SK-N-SH (cell line): ENCODE measurements around the gene HIF1A. TPM values are rescaled to one million over a fixed set of nuclear protein-coding genes. Genes with fewer than 3 reads are reported as not detected.

ENCODE experiments used
- CTCF ChIA-PET: fragments of 300-600, 350-600 bp; formaldehyde crosslinking; extraction: SDS; loops from one replicate; lab custom pipeline; 2021; lab: Yijun Ruan, JAX
- POLR2A ChIA-PET: fragments of 350-600 bp; sonication (Branson Sonifier 250); formaldehyde crosslinking; extraction: SDS; loops from one replicate; lab custom pipeline; 2020; ENCODE audit warnings: antibody characterized with exemption, inconsistent platforms; lab: Yijun Ruan, JAX
- DNase-seq: peaks from one replicate; pipeline ENCODE4 v3.0.0; 2012
- H2AFZ ChIP-seq: fragments of 200-600 bp; sonication (generic); 2 replicates; pipeline ENCODE4 v1.8.1; 2016; ENCODE audit warnings: antibody characterized with exemption, mild to moderate bottlenecking, low read depth
- H3F3A ChIP-seq: fragments of 200-600 bp; sonication (generic); replicated peaks from 2 replicates; pipeline ENCODE3; 2016; ENCODE audit warnings: antibody characterized with exemption, mild to moderate bottlenecking; ENCODE audit not compliant: insufficient read depth
- H3K27ac ChIP-seq, 2 experiments: fragments of 200-500 bp in 1 of 2; fragments of 200-600 bp in 1 of 2; sonication (Bioruptor generic) in 1 of 2; sonication (generic), shearing (Covaris generic) in 1 of 2; 2 replicates each; pipeline versions ENCODE4 v1.5.1 to v1.6.1; 2014 to 2016; ENCODE audit warnings: low read depth in 2 of 2, inconsistent platforms in 1 of 2, low read length in 1 of 2, mild to moderate bottlenecking in 1 of 2, mixed read lengths in 1 of 2
- H3K27me3 ChIP-seq: fragments of 200-600 bp; sonication (generic), shearing (Covaris generic); 2 replicates; pipeline ENCODE4 v1.6.1; 2016; ENCODE audit warnings: mixed run types; ENCODE audit not compliant: insufficient read depth
- H3K36me3 ChIP-seq, 2 experiments: fragments of 200-500 bp in 1 of 2; fragments of 200-600 bp in 1 of 2; sonication (Bioruptor generic) in 1 of 2; sonication (generic) in 1 of 2; replicated peaks in 1 of 2; 2 replicates each; pipeline versions ENCODE3 to v1.5.1; 2014 to 2016; ENCODE audit warnings: low read length in 1 of 2, mild to moderate bottlenecking in 1 of 2; ENCODE audit not compliant: insufficient read depth in 2 of 2, control insufficient read depth in 1 of 2
- H3K4me1 ChIP-seq, 2 experiments: fragments of 200-500 bp in 1 of 2; fragments of 200-600 bp in 1 of 2; sonication (Bioruptor generic) in 1 of 2; sonication (generic), shearing (Covaris generic) in 1 of 2; 2 replicates each; pipeline versions ENCODE4 v1.5.1 to v1.6.1; 2014 to 2016; ENCODE audit warnings: low read depth in 1 of 2, low read length in 1 of 2, mixed run types in 1 of 2; ENCODE audit not compliant: insufficient read depth in 2 of 2, control insufficient read depth in 1 of 2
- H3K4me2 ChIP-seq: fragments of 200-600 bp; sonication (generic), shearing (Covaris generic); 2 replicates; pipeline ENCODE4 v1.6.1; 2017; ENCODE audit warnings: mixed run types
- H3K4me3 ChIP-seq, 2 experiments: fragments of 200-500 bp in 1 of 2; fragments of 200-600 bp in 1 of 2; sonication (Bioruptor generic) in 1 of 2; sonication (generic), shearing (Covaris generic) in 1 of 2; 2 replicates each; pipeline versions ENCODE4 v1.5.1 to v1.8.1; 2014 to 2016; ENCODE audit warnings: low read depth in 2 of 2, inconsistent platforms in 1 of 2, low read length in 1 of 2, mild to moderate bottlenecking in 1 of 2, mixed read lengths in 1 of 2, moderate library complexity in 1 of 2
- H3K79me2 ChIP-seq: fragments of 200-600 bp; sonication (generic); 2 replicates; pipeline ENCODE4 v1.8.1; 2017; ENCODE audit warnings: mild to moderate bottlenecking; ENCODE audit not compliant: insufficient read depth
- H3K9ac ChIP-seq: fragments of 200-600 bp; sonication (generic); 2 replicates; pipeline ENCODE4 v1.6.1; 2017; ENCODE audit warnings: mixed run types
- H3K9me2 ChIP-seq: fragments of 200-600 bp; sonication (generic); 2 replicates; pipeline ENCODE4 v1.6.1; 2017; ENCODE audit warnings: mixed run types
- H3K9me3 ChIP-seq: fragments of 200-600 bp; sonication (generic); 2 replicates; pipeline ENCODE4 v1.6.1; 2017; ENCODE audit warnings: mixed run types, mild to moderate bottlenecking, moderate library complexity
- H4K20me1 ChIP-seq: fragments of 200-600 bp; sonication (generic); 2 replicates; pipeline ENCODE4 v1.6.1; 2017; ENCODE audit warnings: mild to moderate bottlenecking, mixed run types; ENCODE audit not compliant: insufficient read depth
- FOSL2 ChIP-seq: IDR thresholded peaks from 2 replicates; pipeline ENCODE4 v1.4.0; 2012; ENCODE audit warnings: low read depth, mild to moderate bottlenecking, moderate library complexity, borderline replicate concordance
- GATA2 ChIP-seq: sonication (generic); formaldehyde crosslinking; IDR thresholded peaks from 2 replicates; pipeline ENCODE4 v1.5.0; 2020; ENCODE audit warnings: mild to moderate bottlenecking, missing genetic modification reagents
- JUND ChIP-seq: IDR thresholded peaks from 2 replicates; pipeline ENCODE4 v1.4.0; 2012
- NFIC ChIP-seq: IDR thresholded peaks from 2 replicates; pipeline ENCODE4 v1.4.0; 2012; ENCODE audit warnings: borderline replicate concordance
- NRF1 ChIP-seq: IDR thresholded peaks from 2 replicates; pipeline ENCODE4 v1.6.1; 2012; ENCODE audit warnings: low read depth, mild to moderate bottlenecking, low read length
- RCOR1 ChIP-seq: fragments of 150-350 bp; IDR thresholded peaks from 2 replicates; pipeline ENCODE4 v1.6.1; 2017; ENCODE audit warnings: antibody characterized with exemption, low read length
- RXRA ChIP-seq: IDR thresholded peaks from 2 replicates; pipeline ENCODE4 v1.4.0; 2012; ENCODE audit warnings: low read depth, mild to moderate bottlenecking, borderline replicate concordance
- SIN3A ChIP-seq: IDR thresholded peaks from 2 replicates; pipeline ENCODE4 v1.6.1; 2012; ENCODE audit warnings: low read depth, mild to moderate bottlenecking, low read length, moderate library complexity, borderline replicate concordance
- TCF12 ChIP-seq: IDR thresholded peaks from 2 replicates; pipeline ENCODE4 v1.4.0; 2012
- TEAD4 ChIP-seq: IDR thresholded peaks from 2 replicates; pipeline ENCODE4 v1.4.0; 2012; ENCODE audit warnings: mild to moderate bottlenecking, borderline replicate concordance; ENCODE audit not compliant: insufficient read depth
- WGBS: methylation state at CpG from one replicate; pipeline ENCODE4 v1.1.6; 2017; ENCODE audit warnings: low lambda C conversion rate; 5-methylcytosine and 5-hydroxymethylcytosine counted together
- polyA plus RNA-seq, 3 experiments: library from polyadenylated mRNA; depleted of rRNA; stranded (reverse); fragments of >200 nt; gene quantifications; 2 replicates each; pipeline ENCODE4 v1.2.3, GENCODE V29; 2012
- TF ChIP-seq, protein P1 (sequence below): IDR thresholded peaks from 2 replicates; pipeline ENCODE4 v1.6.1; 2012; ENCODE audit warnings: mild to moderate bottlenecking, low read depth, low read length, moderate library complexity
- TF ChIP-seq, protein P2 (sequence below): IDR thresholded peaks from 2 replicates; pipeline ENCODE4 v1.4.0; 2012; ENCODE audit warnings: low read depth, borderline replicate concordance
- TF ChIP-seq, protein P3 (sequence below): fragments of 150-350 bp; IDR thresholded peaks from 2 replicates; pipeline ENCODE4 v1.6.1; 2017; ENCODE audit warnings: antibody characterized with exemption, low read length, low read depth, borderline replicate concordance

HIF1A gene
- polyA plus RNA-seq, 1 of the 3 experiments (the other 2 are of a cell fraction): 20.8 TPM

DNA sequence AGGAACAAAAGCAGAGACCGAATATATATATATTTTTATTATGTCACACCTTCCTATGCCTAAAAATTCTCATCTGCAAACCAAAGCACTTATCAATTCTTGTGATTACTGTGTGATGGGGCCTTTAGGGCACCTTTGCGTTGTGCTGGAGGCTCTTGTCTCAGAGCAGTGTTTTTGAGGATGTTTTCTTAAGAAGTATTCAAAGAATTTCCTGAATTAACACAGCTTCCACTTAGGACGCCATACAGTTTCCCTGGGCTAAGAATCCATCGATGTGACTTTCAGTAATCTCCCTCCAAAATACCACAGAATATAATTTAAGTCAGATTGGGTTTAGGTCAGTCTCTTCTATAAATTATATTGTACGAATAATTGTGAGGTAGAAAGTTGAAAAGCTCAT is 22.0 kb upstream of the HIF1A start:
- TF ChIP-seq, protein P1, sequence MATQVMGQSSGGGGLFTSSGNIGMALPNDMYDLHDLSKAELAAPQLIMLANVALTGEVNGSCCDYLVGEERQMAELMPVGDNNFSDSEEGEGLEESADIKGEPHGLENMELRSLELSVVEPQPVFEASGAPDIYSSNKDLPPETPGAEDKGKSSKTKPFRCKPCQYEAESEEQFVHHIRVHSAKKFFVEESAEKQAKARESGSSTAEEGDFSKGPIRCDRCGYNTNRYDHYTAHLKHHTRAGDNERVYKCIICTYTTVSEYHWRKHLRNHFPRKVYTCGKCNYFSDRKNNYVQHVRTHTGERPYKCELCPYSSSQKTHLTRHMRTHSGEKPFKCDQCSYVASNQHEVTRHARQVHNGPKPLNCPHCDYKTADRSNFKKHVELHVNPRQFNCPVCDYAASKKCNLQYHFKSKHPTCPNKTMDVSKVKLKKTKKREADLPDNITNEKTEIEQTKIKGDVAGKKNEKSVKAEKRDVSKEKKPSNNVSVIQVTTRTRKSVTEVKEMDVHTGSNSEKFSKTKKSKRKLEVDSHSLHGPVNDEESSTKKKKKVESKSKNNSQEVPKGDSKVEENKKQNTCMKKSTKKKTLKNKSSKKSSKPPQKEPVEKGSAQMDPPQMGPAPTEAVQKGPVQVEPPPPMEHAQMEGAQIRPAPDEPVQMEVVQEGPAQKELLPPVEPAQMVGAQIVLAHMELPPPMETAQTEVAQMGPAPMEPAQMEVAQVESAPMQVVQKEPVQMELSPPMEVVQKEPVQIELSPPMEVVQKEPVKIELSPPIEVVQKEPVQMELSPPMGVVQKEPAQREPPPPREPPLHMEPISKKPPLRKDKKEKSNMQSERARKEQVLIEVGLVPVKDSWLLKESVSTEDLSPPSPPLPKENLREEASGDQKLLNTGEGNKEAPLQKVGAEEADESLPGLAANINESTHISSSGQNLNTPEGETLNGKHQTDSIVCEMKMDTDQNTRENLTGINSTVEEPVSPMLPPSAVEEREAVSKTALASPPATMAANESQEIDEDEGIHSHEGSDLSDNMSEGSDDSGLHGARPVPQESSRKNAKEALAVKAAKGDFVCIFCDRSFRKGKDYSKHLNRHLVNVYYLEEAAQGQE: no peak
- no peak for TF ChIP-seq TEAD4
- TF ChIP-seq SIN3A: no peak
- TF ChIP-seq, protein P2, sequence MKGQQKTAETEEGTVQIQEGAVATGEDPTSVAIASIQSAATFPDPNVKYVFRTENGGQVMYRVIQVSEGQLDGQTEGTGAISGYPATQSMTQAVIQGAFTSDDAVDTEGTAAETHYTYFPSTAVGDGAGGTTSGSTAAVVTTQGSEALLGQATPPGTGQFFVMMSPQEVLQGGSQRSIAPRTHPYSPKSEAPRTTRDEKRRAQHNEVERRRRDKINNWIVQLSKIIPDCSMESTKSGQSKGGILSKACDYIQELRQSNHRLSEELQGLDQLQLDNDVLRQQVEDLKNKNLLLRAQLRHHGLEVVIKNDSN: no peak
- no peak for TF ChIP-seq TCF12
- Histone ChIP-seq H3K9me3 (no peaks in the 10 kb centered on the region), H3K4me3 (no peak overlapping the region), H3K36me3 (no peaks in the 10 kb centered on the region), H3F3A (no peaks in the 10 kb centered on the region), H2AFZ (no peak overlapping the region), H3K9ac (no peak overlapping the region), H3K4me1 (no peaks in the 10 kb centered on the region), H3K79me2 (no peaks in the 10 kb centered on the region), H3K9me2 (no peaks in the 10 kb centered on the region), H3K27ac (no peak overlapping the region), H4K20me1 (no peaks in the 10 kb centered on the region), H3K4me2 (no peak overlapping the region), H3K27me3 (no peaks in the 10 kb centered on the region)
- ChIA-PET POLR2A (no interaction called here), CTCF (no interaction called here)
- WGBS: 60% methylated on average over 5 of the region's 5 CpGs
- DNase-seq: no peak

DNA sequence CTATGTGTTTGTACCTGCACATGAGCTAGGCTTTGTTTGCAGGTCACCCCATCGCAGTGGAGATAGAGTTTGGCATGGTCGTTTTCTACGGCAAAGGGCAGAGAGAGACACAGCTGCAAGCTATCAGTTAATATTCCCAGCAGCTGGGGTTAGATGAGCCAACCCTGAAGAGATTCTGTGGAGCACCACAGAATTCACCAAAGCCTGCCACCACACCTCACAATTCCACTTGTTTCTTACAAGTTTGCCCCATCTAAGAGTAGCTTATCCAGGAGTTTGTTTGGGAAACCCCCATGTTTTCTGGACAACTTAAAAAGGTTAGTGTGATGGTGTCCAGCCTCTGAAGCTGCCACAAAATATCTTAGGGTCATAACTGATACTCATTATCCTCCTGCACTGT is 20.0 kb upstream of the HIF1A start:
- no peaks in the 10 kb centered on the region for H3K79me2 ChIP-seq
- no peak for DNase-seq
- no peaks in the 10 kb centered on the region for H3K9me2 ChIP-seq
- no peak for TF ChIP-seq GATA2
- TF ChIP-seq, protein P3, sequence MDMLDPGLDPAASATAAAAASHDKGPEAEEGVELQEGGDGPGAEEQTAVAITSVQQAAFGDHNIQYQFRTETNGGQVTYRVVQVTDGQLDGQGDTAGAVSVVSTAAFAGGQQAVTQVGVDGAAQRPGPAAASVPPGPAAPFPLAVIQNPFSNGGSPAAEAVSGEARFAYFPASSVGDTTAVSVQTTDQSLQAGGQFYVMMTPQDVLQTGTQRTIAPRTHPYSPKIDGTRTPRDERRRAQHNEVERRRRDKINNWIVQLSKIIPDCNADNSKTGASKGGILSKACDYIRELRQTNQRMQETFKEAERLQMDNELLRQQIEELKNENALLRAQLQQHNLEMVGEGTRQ: no peak
- TF ChIP-seq FOSL2: no peak
- TF ChIP-seq, protein P1: no peak
- no peak for TF ChIP-seq JUND
- TF ChIP-seq NRF1: no peak
- no peak for TF ChIP-seq NFIC
- TF ChIP-seq, protein P2: no peak
- TF ChIP-seq RXRA: no peak
- no peak for TF ChIP-seq RCOR1
- no peak for TF ChIP-seq TEAD4
- TF ChIP-seq SIN3A: no peak
- TF ChIP-seq, all 33 proteins: peak for 0
- Histone ChIP-seq H4K20me1 (no peaks in the 10 kb centered on the region), H3K4me1 (peaks cover 0 to 7% of the 10 kb centered on the region in 2 experiments; a peak in 2 of 4 replicates), H3K9me3 (no peaks in the 10 kb centered on the region), H2AFZ (no peak overlapping the region), H3K27me3 (no peaks in the 10 kb centered on the region), H3K36me3 (no peaks in the 10 kb centered on the region), H3K9ac (no peak overlapping the region), H3K4me3 (no peak overlapping the region), H3K27ac (no peak overlapping the region), H3F3A (no peaks in the 10 kb centered on the region), H3K4me2 (no peak overlapping the region)
- ChIA-PET POLR2A (no interaction called here), CTCF (interaction anchor here (1.6 kb wide), 1 partner anchor 27 kb away, joined by 3 read pairs; no protein-coding TSS in a partner anchor)
- WGBS: 90% methylated on average over 3 of the region's 3 CpGs
